ENCODE data around the gene SUGT1.

SUGT1 gene

DNA sequence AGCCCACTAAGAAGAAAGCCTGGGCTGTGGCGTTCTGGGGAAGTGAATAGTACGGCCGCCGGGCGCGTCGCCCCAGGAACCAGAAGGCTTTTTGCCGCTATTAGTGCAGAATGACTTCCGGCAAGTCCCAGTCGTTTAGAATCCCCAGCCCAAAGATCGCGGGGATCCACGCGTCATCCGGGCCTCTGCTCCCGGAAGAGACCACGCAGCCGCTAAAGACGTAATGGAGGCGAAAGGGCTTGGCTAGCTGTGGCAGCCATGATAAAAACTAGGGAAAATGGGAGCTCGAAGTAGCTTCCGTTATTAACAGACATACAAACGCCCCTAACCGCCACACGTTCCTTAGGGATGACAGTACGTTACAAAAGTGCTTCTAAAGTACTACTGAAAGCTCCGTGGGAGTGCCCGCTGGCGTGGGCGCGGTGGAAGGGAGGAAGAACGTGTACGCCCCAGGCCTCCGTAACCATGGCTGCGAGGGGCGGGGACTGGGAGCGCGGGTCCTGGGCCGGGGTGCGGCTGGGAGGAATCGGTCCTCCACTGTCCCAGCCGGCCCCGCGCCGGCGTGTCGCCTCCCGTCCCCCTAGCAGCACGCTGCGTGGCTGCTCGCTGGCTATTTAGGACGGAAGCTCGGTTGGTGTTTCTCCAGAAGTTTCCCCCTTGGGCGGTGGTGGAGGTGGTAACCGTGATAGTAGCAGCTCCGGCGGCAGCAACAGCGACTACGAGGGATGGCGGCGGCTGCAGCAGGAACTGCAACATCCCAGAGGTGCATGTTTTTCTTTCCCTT is at the start of gene SUGT1:
Gene SUGT1 (plus strand): TSS at position 641 of the 784 bp plus-strand sequence. CDS start 85 bp downstream, at position 726.
- TF ChIP-seq GATA3 (IDR thresholded peaks at IDR 0.05; ENCODE audit: low read depth, low read length) (no peak), GATA2 (IDR thresholded peaks at IDR 0.05; ENCODE audit: low read depth, low read length) (peak; percentile 6; the same call in 1 of the 2 replicates)

DNA sequence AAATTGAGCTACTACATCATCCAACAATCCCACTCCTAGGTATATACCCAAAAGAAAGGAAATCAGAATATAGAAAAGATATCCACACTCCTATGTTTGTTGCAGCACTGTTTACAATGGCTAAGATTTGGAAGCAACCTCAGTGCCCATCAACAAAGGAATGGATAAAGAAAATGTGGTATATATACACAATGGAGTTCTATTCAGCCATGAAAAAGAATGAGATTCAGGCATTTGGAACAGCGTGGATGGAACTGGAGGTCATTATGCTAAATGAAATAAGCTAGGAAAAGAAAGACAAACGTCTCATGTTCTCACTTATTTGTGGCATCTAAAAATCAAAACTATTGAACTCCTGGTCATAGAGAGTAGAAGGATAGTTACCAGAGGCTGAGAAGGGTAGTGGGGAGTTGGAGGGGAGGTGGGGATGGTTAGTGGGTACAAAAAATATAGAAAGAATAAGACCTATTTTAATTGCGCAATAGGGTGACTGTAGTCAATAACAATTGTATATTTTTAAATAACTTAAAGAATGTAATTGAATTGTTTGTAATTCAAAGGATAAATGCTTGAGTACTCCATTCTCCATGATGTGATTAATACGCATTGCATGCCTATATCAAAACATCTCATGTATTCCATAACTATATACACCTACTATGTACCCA is 37.4 kb upstream of the SUGT1 start:
- TF ChIP-seq GATA3 (IDR thresholded peaks at IDR 0.05; ENCODE audit: low read depth, low read length) (no peak), GATA2 (IDR thresholded peaks at IDR 0.05; ENCODE audit: low read depth, low read length) (no peak)

DNA sequence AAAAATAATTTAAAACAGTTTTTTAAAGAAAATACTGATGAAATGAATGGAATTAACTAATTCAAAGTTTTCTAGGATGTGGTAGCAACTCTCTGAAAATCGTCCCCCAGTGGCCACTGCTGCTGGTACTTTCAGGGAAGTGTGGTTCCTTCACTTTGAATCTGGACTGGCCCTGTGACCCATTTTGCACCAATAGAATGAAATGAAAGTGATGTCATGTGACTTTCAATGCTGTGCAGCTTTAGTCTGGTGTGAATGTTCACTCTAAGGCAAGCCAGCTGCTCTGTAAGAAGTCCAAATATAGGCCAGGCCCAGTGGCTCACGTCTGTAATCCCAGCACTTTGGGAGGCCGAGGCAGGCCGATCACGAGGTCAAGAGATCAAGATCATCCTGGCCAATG is 36.8 kb upstream of the SUGT1 start:
- no peak for TF ChIP-seq GATA2 (IDR thresholded peaks at IDR 0.05; ENCODE audit: low read depth, low read length)
- TF ChIP-seq GATA3 (IDR thresholded peaks at IDR 0.05; ENCODE audit: low read depth, low read length), result no peak

DNA sequence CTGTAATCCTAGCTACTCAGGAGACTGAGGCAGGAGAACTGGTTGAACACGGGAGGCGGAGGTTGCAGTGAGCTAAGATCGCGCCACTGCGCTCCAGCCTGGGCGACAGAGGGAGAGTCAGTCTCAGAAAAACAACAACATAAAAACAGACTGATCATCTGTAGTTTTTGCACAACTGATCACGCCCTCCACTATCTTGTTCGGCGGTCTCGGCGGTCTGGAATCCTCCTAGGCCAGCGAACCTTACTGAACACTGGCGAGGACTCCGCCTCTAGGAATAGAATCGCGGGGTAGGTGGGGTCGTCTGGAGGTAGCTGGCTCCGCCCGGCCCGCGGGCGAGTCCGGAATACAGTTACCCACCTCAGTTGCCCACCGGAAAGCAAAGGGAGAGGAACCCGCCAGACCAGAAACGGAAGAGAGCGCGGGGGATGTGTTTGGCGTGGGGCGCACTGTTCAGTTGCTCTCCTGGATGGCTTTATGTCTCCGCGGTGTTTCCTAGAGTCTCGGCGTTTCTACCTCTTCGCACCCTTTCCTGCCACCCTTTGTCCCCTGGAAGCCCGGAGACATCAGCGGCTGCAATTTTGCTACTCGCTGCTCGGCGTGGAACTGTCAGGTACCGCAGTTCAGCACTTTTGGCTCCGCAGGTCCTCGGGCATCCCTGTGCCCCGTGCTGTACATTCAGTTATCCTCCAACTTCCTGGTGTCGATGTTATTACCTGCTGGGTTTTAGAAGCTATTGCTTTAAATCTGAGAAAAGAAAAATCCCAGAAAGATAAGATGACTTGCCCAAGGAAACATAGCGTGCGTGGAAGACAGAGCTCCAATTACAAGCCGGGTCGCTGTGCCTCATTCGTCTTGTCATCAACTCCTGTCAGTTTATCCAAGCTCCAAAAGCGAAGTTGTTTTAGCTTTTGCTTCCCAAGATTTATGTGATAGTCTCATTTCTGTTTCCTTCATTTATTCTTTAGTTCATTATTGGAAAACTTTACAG is 35.3 kb upstream of the SUGT1 start:
- no peak for TF ChIP-seq GATA3 (IDR thresholded peaks at IDR 0.05; ENCODE audit: low read depth, low read length)
- TF ChIP-seq GATA2 (IDR thresholded peaks at IDR 0.05; ENCODE audit: low read depth, low read length), result peak; percentile 14; the same call in 1 of the 2 replicates

DNA sequence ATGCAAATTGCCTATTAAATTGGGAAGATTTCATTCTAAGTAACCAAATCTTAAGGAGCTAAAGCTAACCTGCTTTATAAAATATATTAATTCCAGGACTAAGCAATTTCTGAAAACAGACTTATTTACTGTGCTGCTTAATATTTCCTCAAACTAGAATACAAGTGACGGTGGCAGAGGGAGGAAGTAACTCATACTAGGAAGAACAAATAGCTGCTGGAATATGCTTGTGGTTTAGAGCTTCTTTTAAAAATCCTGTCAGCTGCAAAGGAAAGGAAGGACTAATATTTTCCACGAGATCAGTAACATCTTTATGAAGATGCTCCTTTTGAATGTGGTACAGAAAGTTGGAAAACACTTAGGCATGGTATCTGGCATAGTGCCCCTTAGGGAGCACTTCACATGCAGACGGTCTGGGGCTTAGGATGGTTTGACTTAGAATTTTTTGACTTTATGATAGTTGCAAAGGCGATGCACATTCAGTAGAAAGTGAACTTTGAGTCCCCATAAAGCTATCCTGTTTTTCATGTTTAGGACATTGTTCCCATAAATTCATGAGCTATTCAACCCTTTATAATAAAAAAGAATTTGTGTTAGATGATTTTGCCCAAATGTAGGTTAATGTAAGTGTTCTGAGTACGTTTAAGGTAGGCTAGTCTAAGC is 13.8 kb upstream of the SUGT1 start:
- no peak for TF ChIP-seq GATA2 (IDR thresholded peaks at IDR 0.05; ENCODE audit: low read depth, low read length)
- TF ChIP-seq GATA3 (IDR thresholded peaks at IDR 0.05; ENCODE audit: low read depth, low read length), result no peak

DNA sequence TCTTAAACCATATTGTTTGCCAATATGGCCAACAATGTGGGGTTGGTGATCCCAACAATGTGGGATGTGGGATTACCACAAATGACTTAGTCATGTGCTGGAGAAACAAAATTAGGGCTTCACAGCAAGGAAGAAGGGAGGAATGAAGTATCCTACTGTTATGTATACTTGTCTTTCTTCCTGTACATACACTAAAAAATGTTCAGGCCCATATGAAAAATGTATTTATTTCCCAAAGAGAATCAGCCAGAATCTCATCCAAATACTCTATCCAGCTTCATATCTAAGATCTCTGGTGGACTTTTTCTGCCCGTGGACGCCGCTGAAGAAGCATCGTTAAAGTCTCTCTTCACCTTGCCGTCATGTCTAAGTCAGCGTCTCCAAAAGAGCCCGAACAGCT is 10.5 kb upstream of the SUGT1 start, which contains the start of gene HNRNPA1L2:
Gene HNRNPA1L2 (plus strand): TSS at position 301 of the 400 bp plus-strand sequence. CDS start 62 bp downstream, at position 363.
- no peak for TF ChIP-seq GATA3 (IDR thresholded peaks at IDR 0.05; ENCODE audit: low read depth, low read length)
- no peak for TF ChIP-seq GATA2 (IDR thresholded peaks at IDR 0.05; ENCODE audit: low read depth, low read length)

DNA sequence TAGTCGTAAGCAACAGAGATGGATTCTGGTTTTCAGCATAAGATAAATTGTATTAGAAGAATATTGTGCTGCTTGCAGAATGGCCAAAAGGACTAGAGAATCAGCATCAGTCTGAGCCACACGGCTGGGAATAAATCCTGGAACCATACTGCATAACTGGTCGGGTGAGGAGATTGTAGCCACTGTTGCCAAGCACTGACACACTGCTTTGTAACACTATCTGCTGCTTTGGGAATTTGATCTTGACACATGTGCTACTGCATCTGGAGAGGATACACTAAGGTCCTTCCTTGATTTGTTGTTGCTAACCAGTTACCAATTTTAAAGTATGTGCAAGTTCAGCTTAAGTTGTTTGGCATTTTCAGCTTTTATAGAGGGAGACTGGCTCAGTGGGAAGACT is 8.5 kb upstream of the SUGT1 start:
- TF ChIP-seq GATA3 (IDR thresholded peaks at IDR 0.05; ENCODE audit: low read depth, low read length) (no peak), GATA2 (IDR thresholded peaks at IDR 0.05; ENCODE audit: low read depth, low read length) (no peak)

DNA sequence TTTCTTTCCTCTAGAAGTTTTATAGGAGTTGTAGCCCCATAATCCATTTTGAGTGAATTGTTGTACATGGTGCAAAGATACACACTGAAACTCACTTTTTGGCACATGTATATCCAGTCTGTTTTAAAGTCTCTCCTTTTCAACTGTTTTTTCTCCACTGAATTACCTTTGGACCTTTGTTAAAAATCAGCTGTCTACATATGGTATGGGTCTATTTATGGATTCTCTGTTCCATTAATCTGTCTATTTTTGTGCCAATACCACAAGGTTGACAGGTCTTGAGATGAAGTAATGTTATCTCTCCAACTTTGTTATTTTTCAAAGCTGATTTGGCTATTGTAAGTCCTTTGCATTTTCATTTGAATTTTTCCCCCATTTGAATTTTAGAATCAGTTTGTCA is 5.7 kb upstream of the SUGT1 start:
- TF ChIP-seq GATA3 (IDR thresholded peaks at IDR 0.05; ENCODE audit: low read depth, low read length), result no peak
- no peak for TF ChIP-seq GATA2 (IDR thresholded peaks at IDR 0.05; ENCODE audit: low read depth, low read length)

DNA sequence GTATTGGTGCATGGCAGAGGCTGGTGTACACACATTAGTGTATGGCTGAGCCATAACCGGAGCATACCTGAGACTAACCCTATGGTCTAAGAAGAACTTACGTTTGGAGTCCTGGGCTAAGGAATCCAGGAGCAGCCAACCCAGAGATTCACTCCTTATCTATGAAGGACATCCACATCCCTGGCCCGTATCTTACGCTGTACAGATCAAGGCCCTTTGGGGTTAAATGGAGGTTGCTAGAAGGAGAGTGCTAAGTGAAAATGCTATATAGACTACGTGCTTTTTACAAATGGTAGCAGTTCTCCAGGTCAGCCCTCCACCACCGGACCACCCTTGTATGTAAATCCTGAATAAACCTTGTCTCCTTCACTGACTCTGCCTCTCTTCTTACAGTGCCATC is 1.9 kb upstream of the SUGT1 start:
- TF ChIP-seq GATA2 (IDR thresholded peaks at IDR 0.05; ENCODE audit: low read depth, low read length), result no peak
- TF ChIP-seq GATA3 (IDR thresholded peaks at IDR 0.05; ENCODE audit: low read depth, low read length), result no peak

DNA sequence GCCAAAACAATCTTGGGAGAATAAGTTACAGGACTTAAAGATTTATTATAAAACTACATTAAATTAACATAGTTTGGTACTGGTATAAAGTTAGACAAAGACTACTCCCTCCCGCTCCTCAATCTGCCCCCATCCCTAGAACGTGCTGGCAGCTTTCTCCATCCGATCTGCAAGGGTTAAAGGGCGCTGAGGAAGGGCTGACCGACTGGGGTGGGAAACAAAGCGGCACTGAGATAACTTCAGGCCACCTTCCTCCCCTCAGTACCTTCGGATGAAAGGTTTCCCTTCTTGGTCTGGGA is 790 bp upstream of the SUGT1 start:
- no peak for TF ChIP-seq GATA3 (IDR thresholded peaks at IDR 0.05; ENCODE audit: low read depth, low read length)
- TF ChIP-seq GATA2 (IDR thresholded peaks at IDR 0.05; ENCODE audit: low read depth, low read length), result no peak

DNA sequence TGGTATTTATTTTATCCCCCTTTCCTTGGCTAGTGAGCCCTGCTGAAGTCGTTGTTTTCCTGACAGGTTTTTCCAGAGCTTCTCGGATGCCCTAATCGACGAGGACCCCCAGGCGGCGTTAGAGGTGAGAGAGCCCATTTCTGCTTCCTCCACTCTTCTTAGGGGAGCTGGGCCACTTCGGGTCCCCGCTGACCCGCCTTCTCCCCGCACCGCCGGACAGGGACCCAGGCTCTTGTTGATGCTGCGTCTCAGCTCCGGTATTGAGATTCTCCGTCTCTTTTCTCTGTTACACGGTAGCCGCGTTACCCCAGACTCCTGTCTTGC is 306 bp downstream of the SUGT1 start:
- TF ChIP-seq GATA3 (IDR thresholded peaks at IDR 0.05; ENCODE audit: low read depth, low read length) (no peak), GATA2 (IDR thresholded peaks at IDR 0.05; ENCODE audit: low read depth, low read length) (no peak)

DNA sequence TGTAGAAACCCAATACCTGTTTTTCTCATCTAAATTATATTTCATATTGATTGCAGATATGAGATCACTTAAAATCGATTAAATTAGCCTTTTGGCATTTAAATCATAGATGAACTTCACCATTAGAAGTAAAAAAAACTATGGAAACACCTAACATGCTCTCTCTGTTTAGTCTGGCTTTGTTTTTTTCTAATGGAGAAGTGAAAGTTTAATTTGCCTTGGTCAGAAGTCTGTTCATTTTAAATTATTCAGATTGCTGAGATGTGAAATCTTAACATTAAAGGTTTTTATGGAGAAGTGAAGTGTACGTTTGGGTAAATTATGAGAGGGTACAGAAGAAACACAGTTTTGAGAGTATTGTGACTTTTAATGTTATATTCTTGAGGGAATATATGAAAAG is 6.7 kb downstream of the SUGT1 start:
- TF ChIP-seq GATA3 (IDR thresholded peaks at IDR 0.05; ENCODE audit: low read depth, low read length) (no peak), GATA2 (IDR thresholded peaks at IDR 0.05; ENCODE audit: low read depth, low read length) (no peak)

DNA sequence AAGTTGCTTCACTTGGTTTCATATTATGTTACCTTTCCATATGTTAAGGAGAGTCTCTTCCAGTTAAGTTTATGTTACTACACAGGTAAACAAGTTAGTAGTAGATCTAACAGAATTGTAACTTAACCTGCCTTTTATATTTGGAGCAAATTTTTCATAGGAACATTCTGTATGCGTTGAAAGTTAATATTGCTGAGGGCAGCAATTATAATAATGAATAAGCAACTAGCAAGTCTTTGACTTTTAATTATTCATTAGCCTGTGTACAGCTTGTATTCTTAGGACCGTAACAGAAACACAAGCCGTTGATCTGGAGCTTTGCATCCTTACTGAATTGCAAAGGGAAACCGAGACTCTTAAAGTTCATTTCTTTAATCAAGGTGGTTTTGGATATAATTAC is 11.6 kb downstream of the SUGT1 start:
- TF ChIP-seq GATA2 (IDR thresholded peaks at IDR 0.05; ENCODE audit: low read depth, low read length), result no peak
- TF ChIP-seq GATA3 (IDR thresholded peaks at IDR 0.05; ENCODE audit: low read depth, low read length), result no peak

DNA sequence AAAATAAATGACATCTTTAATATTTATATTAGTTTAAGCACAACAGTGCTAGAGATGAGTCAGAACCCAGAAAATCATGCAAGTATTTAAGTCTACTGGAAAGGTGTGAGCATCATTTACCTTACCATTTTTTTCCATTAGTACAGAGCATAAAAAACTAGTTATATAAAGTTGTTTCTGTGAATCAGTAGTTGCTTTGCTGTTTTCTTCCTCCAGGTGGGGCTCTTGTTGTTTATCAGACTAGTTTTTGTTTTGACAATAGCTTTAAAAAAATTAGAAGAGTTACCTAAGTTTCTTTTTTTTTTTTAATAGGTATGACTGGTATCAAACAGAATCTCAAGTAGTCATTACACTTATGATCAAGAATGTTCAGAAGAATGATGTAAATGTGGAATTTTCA is 12.7 kb downstream of the SUGT1 start:
- TF ChIP-seq GATA2 (IDR thresholded peaks at IDR 0.05; ENCODE audit: low read depth, low read length) (no peak), GATA3 (IDR thresholded peaks at IDR 0.05; ENCODE audit: low read depth, low read length) (no peak)

Data from SH-SY5Y (cell line).